Neuronal stem cell (in vitro differentiated cells): ENCODE results near the gene LBX1.

Experiments used
- DNase-seq: peaks from one replicate; pipeline ENCODE4 v3.0.0-alpha.2; 2013; ENCODE audit warnings: low spot score
- H2AFZ ChIP-seq: one replicate; pipeline ENCODE4 v1.6.1; 2013; ENCODE audit warnings: mild to moderate bottlenecking, low read length, inconsistent platforms
- H2AK5ac ChIP-seq: 2 replicates; pipeline ENCODE4 v1.6.1; 2013; ENCODE audit warnings: low read depth, mild to moderate bottlenecking, inconsistent platforms, low read length, moderate library complexity, mixed read lengths
- H2BK120ac ChIP-seq: 2 replicates; pipeline ENCODE4 v1.6.1; 2013; ENCODE audit warnings: low read depth, mild to moderate bottlenecking, inconsistent platforms, low read length, moderate library complexity, mixed read lengths
- H2BK12ac ChIP-seq: one replicate; pipeline ENCODE4 v1.6.1; 2013; ENCODE audit warnings: low read length, inconsistent platforms
- H2BK15ac ChIP-seq: 2 replicates; pipeline ENCODE4 v1.6.1; 2013; ENCODE audit warnings: mild to moderate bottlenecking, low read length, inconsistent platforms, mixed read lengths
- H2BK5ac ChIP-seq: one replicate; pipeline ENCODE4 v1.6.1; 2013; ENCODE audit warnings: inconsistent platforms, mild to moderate bottlenecking, low read length, moderate library complexity
- H3K14ac ChIP-seq: one replicate; pipeline ENCODE4 v1.6.1; 2013; ENCODE audit warnings: low read length, inconsistent platforms
- H3K18ac ChIP-seq: 2 replicates; pipeline ENCODE4 v1.6.1; 2013; ENCODE audit warnings: low read length, inconsistent platforms
- H3K23ac ChIP-seq: 2 replicates; pipeline ENCODE4 v1.6.1; 2013; ENCODE audit warnings: low read depth, mild to moderate bottlenecking, mixed read lengths, low read length, inconsistent platforms; ENCODE audit not compliant: poor library complexity
- H3K27ac ChIP-seq: replicated peaks from 3 replicates; pipeline ENCODE4 v1.5.1; 2013; ENCODE audit warnings: low read length, inconsistent platforms
- H3K27me3 ChIP-seq, 3 experiments: 2 replicates each; pipeline ENCODE4 v1.6.1; 2013; ENCODE audit warnings: low read length in 3 of 3, mild to moderate bottlenecking in 2 of 3, inconsistent platforms in 1 of 3, low read depth in 1 of 3, mixed read lengths in 1 of 3, moderate library complexity in 1 of 3; ENCODE audit not compliant: control insufficient read depth in 3 of 3, insufficient read depth in 3 of 3
- H3K36me3 ChIP-seq, 2 donors: replicated peaks in 1 of 2; 2 replicates each; pipeline ENCODE4 v1.6.1; 2013; ENCODE audit warnings: low read length in 2 of 2; ENCODE audit not compliant: control insufficient read depth in 2 of 2, insufficient read depth in 2 of 2
- H3K4ac ChIP-seq: 2 replicates; pipeline ENCODE4 v1.6.1; 2013; ENCODE audit warnings: inconsistent platforms, mild to moderate bottlenecking, low read length, moderate library complexity
- H3K4me1 ChIP-seq, 2 donors: 1 replicate in 1 of 2; 2 replicates in 1 of 2; pipeline ENCODE4 v1.6.1; 2013; ENCODE audit warnings: low read length in 2 of 2, low read depth in 1 of 2; ENCODE audit not compliant: control insufficient read depth in 2 of 2, insufficient read depth in 1 of 2
- H3K4me2 ChIP-seq: one replicate; pipeline ENCODE4 v1.6.1; 2013; ENCODE audit warnings: mild to moderate bottlenecking, low read length, inconsistent platforms; ENCODE audit not compliant: insufficient read depth, poor library complexity, severe bottlenecking
- H3K4me3 ChIP-seq, 2 donors: 2 replicates each; pipeline ENCODE4 v1.5.1; 2013; ENCODE audit warnings: low read length in 2 of 2, mild to moderate bottlenecking in 2 of 2, inconsistent platforms in 1 of 2, moderate library complexity in 1 of 2
- H3K79me1 ChIP-seq: one replicate; pipeline ENCODE4 v1.6.1; 2013; ENCODE audit warnings: low read depth, mild to moderate bottlenecking, inconsistent platforms, low read length, moderate library complexity
- H3K9ac ChIP-seq: one replicate; pipeline ENCODE4 v1.6.1; 2013; ENCODE audit warnings: mild to moderate bottlenecking, low read depth, low read length, inconsistent platforms; ENCODE audit not compliant: poor library complexity
- H3K9me3 ChIP-seq, 2 donors: replicated peaks in 1 of 2; 2 replicates each; pipeline versions ENCODE3 to v1.6.1; 2013; ENCODE audit warnings: low read length in 2 of 2, mild to moderate bottlenecking in 2 of 2, inconsistent platforms in 1 of 2, low read depth in 1 of 2, mixed read lengths in 1 of 2, moderate library complexity in 1 of 2; ENCODE audit not compliant: control insufficient read depth in 2 of 2, insufficient read depth in 1 of 2
- H4K8ac ChIP-seq: one replicate; pipeline ENCODE4 v1.6.1; 2013; ENCODE audit warnings: low read depth, mild to moderate bottlenecking, inconsistent platforms, low read length, moderate library complexity
- H4K91ac ChIP-seq: one replicate; pipeline ENCODE4 v1.6.1; 2013; ENCODE audit warnings: low read length, low read depth, mild to moderate bottlenecking, inconsistent platforms; ENCODE audit not compliant: poor library complexity
- WGBS, 2 donors: extraction: QIAGEN DNeasy Blood & Tissue Kit; methylation state at CpG; one replicate each; pipeline ENCODE4 v1.1.7; 2013; ENCODE audit warnings: missing lambda C conversion rate in 2 of 2, mixed read lengths in 1 of 2; ENCODE audit not compliant: insufficient read length in 2 of 2, insufficient replicate concordance in 1 of 2; ENCODE audit errors: extremely low coverage in 2 of 2; 5-methylcytosine and 5-hydroxymethylcytosine counted together

LBX1 gene

GRCh38 chr10:101231912-101232689 lies 2.8 kb upstream of the LBX1 start:
- H2AFZ ChIP-seq, result no peak overlapping the region
- no CpG with 5 or more reads among the region's 12 CpGs for WGBS, 2 donors
- no peaks in the 10 kb centered on the region for H3K9me3 ChIP-seq
- H3K27ac ChIP-seq, result no peak overlapping the region
- H3K23ac ChIP-seq, result no peak overlapping the region
- peaks cover 82 to 100% (median 100%) of the 10 kb centered on the region in 3 experiments for H3K27me3 ChIP-seq
- H4K8ac ChIP-seq, result no peak overlapping the region
- H4K91ac ChIP-seq, result no peak overlapping the region
- H2BK120ac ChIP-seq, result no peak overlapping the region
- H2AK5ac ChIP-seq, result no peak overlapping the region
- no peaks in the 10 kb centered on the region for H3K79me1 ChIP-seq
- H3K4me3 ChIP-seq, result no peak overlapping the region
- H2BK15ac ChIP-seq, result no peak overlapping the region
- H3K4me2 ChIP-seq, result no peak overlapping the region
- H3K4ac ChIP-seq, result no peak overlapping the region
- peaks cover 2 to 11% of the 10 kb centered on the region in 2 donors for H3K4me1 ChIP-seq
- no peak overlapping the region for H3K18ac ChIP-seq
- H2BK5ac ChIP-seq, result no peak overlapping the region
- no peak overlapping the region for H3K9ac ChIP-seq
- DNase-seq, result no peak
- H3K14ac ChIP-seq, result no peak overlapping the region
- H3K36me3 ChIP-seq, result no peaks in the 10 kb centered on the region
- no peak overlapping the region for H2BK12ac ChIP-seq

- no peak overlapping the region for H3K4me2 ChIP-seq
- H3K4ac ChIP-seq, result no peak overlapping the region
- peaks cover 89 to 100% (median 100%) of the 10 kb centered on the region in 3 experiments for H3K27me3 ChIP-seq
- no peaks in the 10 kb centered on the region for H3K79me1 ChIP-seq
- no CpG with 5 or more reads among the region's 7 CpGs for WGBS, 2 donors
- peaks cover 2 to 8% of the 10 kb centered on the region in 2 donors for H3K4me1 ChIP-seq
- H2AK5ac ChIP-seq, result peak overlapping the region; percentile 69
- no peak overlapping the region for H2BK12ac ChIP-seq
- H3K27ac ChIP-seq, result no peak overlapping the region
- H2BK120ac ChIP-seq, result no peak overlapping the region
- no peak overlapping the region for H3K4me3 ChIP-seq
- no peak overlapping the region for H4K8ac ChIP-seq
- no peak overlapping the region for H3K9ac ChIP-seq
- no peak overlapping the region for H4K91ac ChIP-seq
- no peak overlapping the region for H2BK5ac ChIP-seq
- no peak overlapping the region for H3K14ac ChIP-seq
- no peak overlapping the region for H2BK15ac ChIP-seq
- DNase-seq, result no peak
- no peaks in the 10 kb centered on the region for H3K36me3 ChIP-seq
- no peak overlapping the region for H2AFZ ChIP-seq
- peak overlapping the region; percentile 27 for H3K18ac ChIP-seq
- H3K23ac ChIP-seq, result no peak overlapping the region
- no peaks in the 10 kb centered on the region for H3K9me3 ChIP-seq
Observed at GRCh38 chr10:101231092-101231491, 1.8 kb upstream of the LBX1 start.

- Histone ChIP-seq H3K23ac (no peak overlapping the region), H2BK5ac (no peak overlapping the region), H3K4ac (no peak overlapping the region), H2AFZ (peak overlapping the region; percentile 56), H3K27me3 (peaks cover 90 to 100% (median 100%) of the 10 kb centered on the region in 3 experiments), H3K9ac (no peak overlapping the region), H2BK15ac (no peak overlapping the region), H3K14ac (no peak overlapping the region), H3K4me2 (no peak overlapping the region), H3K4me3 (no peak overlapping the region), H4K8ac (no peak overlapping the region), H2AK5ac (no peak overlapping the region), H3K36me3 (no peaks in the 10 kb centered on the region), H3K27ac (no peak overlapping the region), H4K91ac (no peak overlapping the region), H3K4me1 (peaks cover 2 to 10% of the 10 kb centered on the region in 2 donors), H3K9me3 (peaks cover 0 to 2% of the 10 kb centered on the region in 2 donors), H2BK12ac (no peak overlapping the region), H3K79me1 (no peaks in the 10 kb centered on the region), H2BK120ac (peak overlapping the region; percentile 83), H3K18ac (no peak overlapping the region)
- WGBS, 2 donors, result no CpG with 5 or more reads among the region's 31 CpGs
- no peak for DNase-seq
Observed at GRCh38 chr10:101230183-101230917, 1.1 kb upstream of the LBX1 start.

GRCh38 chr10:101228966-101229265 lies 347 bp downstream of the LBX1 start:
- Histone ChIP-seq H2BK15ac (no peak overlapping the region), H4K91ac (no peak overlapping the region), H2AFZ (peak overlapping the region; percentile 22), H3K27me3 (peaks cover 93 to 100% (median 100%) of the 10 kb centered on the region in 3 experiments), H3K4me3 (no peak overlapping the region), H2AK5ac (no peak overlapping the region), H3K23ac (no peak overlapping the region), H4K8ac (no peak overlapping the region), H2BK120ac (no peak overlapping the region), H3K27ac (no peak overlapping the region), H2BK12ac (no peak overlapping the region), H3K9me3 (peaks cover 1 to 3% of the 10 kb centered on the region in 2 donors), H3K79me1 (no peaks in the 10 kb centered on the region), H3K9ac (no peak overlapping the region), H3K18ac (no peak overlapping the region), H3K4ac (no peak overlapping the region), H3K4me1 (peaks cover 2 to 12% of the 10 kb centered on the region in 2 donors), H2BK5ac (no peak overlapping the region), H3K4me2 (peak overlapping the region; percentile 15), H3K14ac (no peak overlapping the region), H3K36me3 (no peaks in the 10 kb centered on the region)
- no CpG with 5 or more reads among the region's 34 CpGs for WGBS, 2 donors
- DNase-seq, result no peak
